Measurements from ENCODE around the gene GNPDA1.

GNPDA1 gene

DNA sequence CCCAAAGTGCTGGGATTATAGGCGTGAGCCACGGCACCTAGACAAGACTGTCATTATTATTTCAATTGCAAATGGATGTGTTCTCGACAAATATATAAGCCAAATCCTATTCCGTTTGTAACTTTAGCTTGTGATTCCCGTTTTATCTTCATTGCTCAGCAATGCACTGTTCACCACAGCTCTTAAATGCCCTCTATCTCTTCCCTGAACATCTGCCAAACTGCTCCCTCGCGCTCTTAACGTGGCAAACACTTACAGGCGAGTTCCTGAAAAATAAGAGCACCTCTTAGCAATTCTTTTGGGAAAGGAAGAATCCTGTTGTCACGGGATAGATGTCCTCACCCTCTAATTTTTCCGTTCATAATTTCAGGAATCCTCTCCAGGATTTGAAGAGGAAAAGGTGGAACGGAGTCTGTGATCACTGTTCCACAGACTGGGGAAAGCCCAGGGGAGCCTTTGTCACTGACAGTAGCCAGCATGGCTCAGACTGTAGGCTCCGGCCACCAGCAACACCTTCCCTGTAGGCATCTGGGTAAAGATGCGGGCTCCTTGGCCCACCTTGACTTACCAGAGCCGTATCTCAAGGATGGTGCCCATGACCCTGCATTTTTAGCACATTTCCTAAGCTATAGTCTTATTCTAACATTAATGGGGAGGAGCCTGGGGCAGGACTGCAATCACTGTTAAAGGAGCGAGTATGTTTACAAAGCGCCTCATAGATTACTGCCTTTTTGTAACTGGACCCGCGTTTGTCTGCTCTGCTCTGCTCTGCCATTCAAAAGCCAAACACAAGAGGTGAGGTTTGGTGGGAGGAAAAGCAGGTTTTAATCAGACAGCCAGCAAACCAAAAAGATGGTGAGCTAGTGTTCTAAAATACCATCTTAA, 20.2 kb upstream of the GNPDA1 start:
- TF ChIP-seq, protein P1, sequence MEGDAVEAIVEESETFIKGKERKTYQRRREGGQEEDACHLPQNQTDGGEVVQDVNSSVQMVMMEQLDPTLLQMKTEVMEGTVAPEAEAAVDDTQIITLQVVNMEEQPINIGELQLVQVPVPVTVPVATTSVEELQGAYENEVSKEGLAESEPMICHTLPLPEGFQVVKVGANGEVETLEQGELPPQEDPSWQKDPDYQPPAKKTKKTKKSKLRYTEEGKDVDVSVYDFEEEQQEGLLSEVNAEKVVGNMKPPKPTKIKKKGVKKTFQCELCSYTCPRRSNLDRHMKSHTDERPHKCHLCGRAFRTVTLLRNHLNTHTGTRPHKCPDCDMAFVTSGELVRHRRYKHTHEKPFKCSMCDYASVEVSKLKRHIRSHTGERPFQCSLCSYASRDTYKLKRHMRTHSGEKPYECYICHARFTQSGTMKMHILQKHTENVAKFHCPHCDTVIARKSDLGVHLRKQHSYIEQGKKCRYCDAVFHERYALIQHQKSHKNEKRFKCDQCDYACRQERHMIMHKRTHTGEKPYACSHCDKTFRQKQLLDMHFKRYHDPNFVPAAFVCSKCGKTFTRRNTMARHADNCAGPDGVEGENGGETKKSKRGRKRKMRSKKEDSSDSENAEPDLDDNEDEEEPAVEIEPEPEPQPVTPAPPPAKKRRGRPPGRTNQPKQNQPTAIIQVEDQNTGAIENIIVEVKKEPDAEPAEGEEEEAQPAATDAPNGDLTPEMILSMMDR (IDR thresholded peaks at IDR 0.05; ENCODE audit: low read depth, low read length): no peak
- no peak for DNase-seq (ENCODE audit: extremely low read depth, low read depth)

GRCh38 chr5:142032150-142032549, 19.3 kb upstream of the GNPDA1 start:
- TF ChIP-seq, protein P1 (IDR thresholded peaks at IDR 0.05; ENCODE audit: low read depth, low read length): no peak
- no peak for DNase-seq (ENCODE audit: extremely low read depth, low read depth)

DNA sequence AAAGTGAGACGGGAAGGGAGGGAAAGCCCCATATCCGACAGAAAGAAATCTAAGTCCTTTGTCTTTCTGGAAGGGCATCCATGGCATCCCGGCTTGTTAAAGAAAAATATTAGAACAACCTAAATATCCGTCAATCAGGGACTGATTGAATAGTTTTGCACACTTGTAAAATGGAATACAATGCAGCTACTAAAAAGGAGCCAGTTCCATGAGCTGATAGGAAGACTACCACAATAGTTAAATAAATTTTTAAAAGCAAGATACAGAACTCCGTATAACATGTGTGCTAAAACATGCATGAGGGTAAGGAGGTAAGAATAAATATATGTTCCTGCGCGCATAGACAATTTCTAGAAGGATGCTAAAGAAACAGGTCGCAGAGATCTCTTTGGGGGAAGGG, 12.8 kb upstream of the GNPDA1 start:
- TF ChIP-seq, protein P1 (IDR thresholded peaks at IDR 0.05; ENCODE audit: low read depth, low read length): no peak
- no peak for DNase-seq (ENCODE audit: extremely low read depth, low read depth)

GRCh38 chr5:142024771-142025304, 12.0 kb upstream of the GNPDA1 start:
- peak; percentile 37 for DNase-seq (ENCODE audit: extremely low read depth, low read depth)
- TF ChIP-seq, protein P1 (IDR thresholded peaks at IDR 0.05; ENCODE audit: low read depth, low read length): no peak

GRCh38 chr5:142023836-142024235, 11.0 kb upstream of the GNPDA1 start:
- TF ChIP-seq, protein P1 (IDR thresholded peaks at IDR 0.05; ENCODE audit: low read depth, low read length): no peak
- no peak for DNase-seq (ENCODE audit: extremely low read depth, low read depth)

GRCh38 chr5:142020122-142020659, 7.4 kb upstream of the GNPDA1 start:
- DNase-seq (ENCODE audit: extremely low read depth, low read depth): no peak
- TF ChIP-seq, protein P1 (IDR thresholded peaks at IDR 0.05; ENCODE audit: low read depth, low read length): no peak

- DNase-seq (ENCODE audit: extremely low read depth, low read depth): no peak
- TF ChIP-seq, protein P1 (IDR thresholded peaks at IDR 0.05; ENCODE audit: low read depth, low read length): no peak
Observed at GRCh38 chr5:142017832-142018427, 5.1 kb upstream of the GNPDA1 start.

All from AG09319 (cell line).